B cell (primary cell): Measurements from ENCODE around the gene CILP. TPM values are rescaled to one million over a fixed set of nuclear protein-coding genes. Genes with fewer than 3 reads are reported as not detected.

Experiments used
- ATAC-seq: fragments of 200-7000 bp; cut with Tn5 transposase; one replicate; pipeline ENCODE4 v1.10.0; 2021; ENCODE audit warnings: low read depth, mild to moderate bottlenecking, moderate number of reproducible peaks, moderate library complexity
- CTCF ChIA-PET: fragments of 350-600 bp; sonication (Branson Sonifier 250); formaldehyde crosslinking; loops from one replicate; lab custom pipeline; 2021; ENCODE audit warnings: antibody characterized with exemption, inconsistent platforms; lab: Charles Lee
- POLR2A ChIA-PET: fragments of 350-600 bp; sonication (Branson Sonifier 250); formaldehyde crosslinking; loops from one replicate; lab custom pipeline; 2021; ENCODE audit warnings: antibody characterized with exemption; lab: Charles Lee
- DNase-seq: peaks from one replicate; pipeline ENCODE4 v3.0.0; 2013
- H2AFZ ChIP-seq: 2 replicates; pipeline ENCODE4 v1.6.1; 2012; ENCODE audit warnings: mild to moderate bottlenecking, low read depth, low read length; ENCODE audit not compliant: insufficient read depth, poor library complexity, severe bottlenecking
- H3K27ac ChIP-seq, 2 donors: 1 replicate in 1 of 2; 2 replicates in 1 of 2; pipeline ENCODE4 v1.5.1; 2012 to 2013; ENCODE audit warnings: low read length in 2 of 2, mild to moderate bottlenecking in 2 of 2, moderate library complexity in 1 of 2
- H3K27me3 ChIP-seq, 4 experiments: fragments of 200-600 bp in 1 of 4; sonication (generic) in 1 of 4; replicated peaks in 1 of 4; 1 replicate in 2 of 4; 2 replicates in 2 of 4; pipeline versions ENCODE4 v1.6.1 to v1.7.0; 2013 to 2016; ENCODE audit warnings: low read length in 3 of 4, mild to moderate bottlenecking in 2 of 4, mixed read lengths in 1 of 4, moderate library complexity in 1 of 4; ENCODE audit not compliant: insufficient read depth in 4 of 4, control insufficient read depth in 3 of 4; ENCODE audit errors: control extremely low read depth in 1 of 4
- H3K36me3 ChIP-seq, 2 experiments: replicated peaks in 1 of 2; 1 replicate in 1 of 2; 2 replicates in 1 of 2; pipeline versions ENCODE4 v1.6.1 to v1.7.1; 2013; ENCODE audit warnings: low read length in 1 of 2; ENCODE audit not compliant: insufficient read depth in 2 of 2, control insufficient read depth in 1 of 2; ENCODE audit errors: control extremely low read depth in 1 of 2, extremely low read depth in 1 of 2
- H3K4me1 ChIP-seq, 2 donors: fragments of 200-600 bp in 1 of 2; sonication (generic) in 1 of 2; 1 replicate in 1 of 2; 2 replicates in 1 of 2; pipeline versions ENCODE4 v1.5.1 to v1.6.1; 2013 to 2017; ENCODE audit warnings: low read length in 2 of 2; ENCODE audit not compliant: control insufficient read depth in 2 of 2, insufficient read depth in 2 of 2
- H3K4me2 ChIP-seq: replicated peaks from 2 replicates; pipeline ENCODE3; 2012; ENCODE audit warnings: mild to moderate bottlenecking, low read depth, low read length; ENCODE audit not compliant: poor library complexity, severe bottlenecking
- H3K4me3 ChIP-seq, 5 experiments: fragments of 200-600 bp in 1 of 5; sonication (generic) in 1 of 5; 1 replicate in 3 of 5; 2 replicates in 2 of 5; pipeline versions ENCODE4 v1.5.1 to v1.7.0; 2011 to 2016; ENCODE audit warnings: low read length in 4 of 5, mild to moderate bottlenecking in 4 of 5, low read depth in 2 of 5, control low read depth in 1 of 5, moderate library complexity in 1 of 5; ENCODE audit not compliant: insufficient read depth in 1 of 5; ENCODE audit errors: control extremely low read depth in 1 of 5, extremely low read depth in 1 of 5
- H3K79me2 ChIP-seq: fragments of 200-600 bp; sonication (generic); one replicate; pipeline ENCODE4 v1.6.0; 2016; ENCODE audit warnings: low read length; ENCODE audit not compliant: control insufficient read depth, insufficient read depth
- H3K9ac ChIP-seq: fragments of 200-600 bp; sonication (generic); 2 replicates; pipeline ENCODE4 v1.6.1; 2017; ENCODE audit warnings: mild to moderate bottlenecking, low read length, moderate library complexity
- H3K9me3 ChIP-seq, 3 donors: one replicate each; pipeline versions ENCODE4 v1.6.1 to v1.7.1; 2013; ENCODE audit warnings: low read length in 2 of 3; ENCODE audit not compliant: control insufficient read depth in 2 of 3, insufficient read depth in 1 of 3; ENCODE audit errors: control extremely low read depth in 1 of 3
- H4K20me1 ChIP-seq: 2 replicates; pipeline ENCODE4 v1.6.0; 2012; ENCODE audit warnings: mild to moderate bottlenecking, low read length; ENCODE audit not compliant: insufficient read depth, control insufficient read depth, poor library complexity, severe bottlenecking
- H3K27ac Mint-ChIP-seq: one replicate; pipeline ENCODE4 v1.8.0; 2021; ENCODE audit warnings: mixed read lengths
- H3K27me3 Mint-ChIP-seq: one replicate; pipeline ENCODE4 v1.8.0; 2021; ENCODE audit warnings: mixed read lengths
- H3K4me1 Mint-ChIP-seq: one replicate; pipeline ENCODE4 v1.8.0; 2021; ENCODE audit warnings: mixed read lengths
- H3K4me3 Mint-ChIP-seq: one replicate; pipeline ENCODE4 v1.8.0; 2021; ENCODE audit warnings: mixed read lengths
- H3K9me3 Mint-ChIP-seq: one replicate; pipeline ENCODE4 v1.8.0; 2022; ENCODE audit warnings: mixed read lengths; ENCODE audit not compliant: insufficient read depth
- EZH2 ChIP-seq: IDR thresholded peaks from 2 replicates; pipeline ENCODE4 v1.6.1; 2012; ENCODE audit warnings: borderline replicate concordance, low read depth, mild to moderate bottlenecking, moderate library complexity, low read length; ENCODE audit not compliant: insufficient read depth, poor library complexity, severe bottlenecking
- WGBS: methylation state at CpG from one replicate; pipeline ENCODE4 v1.1.5; 2013; ENCODE audit warnings: missing lambda C conversion rate; ENCODE audit not compliant: insufficient coverage; 5-methylcytosine and 5-hydroxymethylcytosine counted together
- intact Hi-C: fragments of 100-400 bp; cut with micrococcal nuclease; formaldehyde crosslinking; loops from one replicate; pipeline ENCODE4 v1.10.0; 2022
- polyA plus RNA-seq: library from polyadenylated mRNA; depleted of rRNA; stranded (reverse); fragments of >200 nt; gene quantifications from 2 replicates; pipeline ENCODE4 v1.2.3, GENCODE V29; 2012
- total RNA-seq, 2 donors: library from RNA; stranded (reverse); fragments of 120-200 nt in 1 of 2; gene quantifications; 1 replicate in 1 of 2; 2 replicates in 1 of 2; pipeline versions ENCODE4 v1.2.3 to v1.2.4, GENCODE V29; 2013 to 2022
- TF ChIP-seq, protein P1 (sequence below): fragments of 200-600 bp; IDR thresholded peaks from one replicate; pipeline ENCODE4 v1.8.0; 2022; ENCODE audit warnings: antibody characterized with exemption, mild to moderate bottlenecking

CILP gene
- total and polyA plus RNA-seq, 2 donors (not counting 1 experiment from before 2014, with no cell fraction given), result 0.52 to 0.94 TPM

DNA sequence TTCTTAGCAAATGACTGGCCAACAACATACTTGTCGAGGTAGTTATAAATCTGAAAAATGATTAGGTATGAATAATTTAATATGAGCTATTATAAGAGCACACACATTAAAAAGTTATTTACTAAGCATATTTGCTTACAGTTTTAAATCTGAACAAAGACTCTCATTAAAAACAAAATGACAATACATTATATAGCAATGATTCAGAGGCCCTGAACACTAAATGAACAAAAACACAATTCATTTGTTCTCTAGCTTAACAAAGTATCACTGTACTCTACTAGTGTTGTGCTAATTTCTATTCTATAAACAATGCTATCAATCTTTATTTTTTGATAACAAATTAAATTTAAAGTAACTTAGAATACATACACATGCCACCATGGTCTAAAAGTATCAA, 47.1 kb downstream of the CILP start:
- Mint-ChIP-seq H3K27ac (no peak overlapping the region), H3K4me3 (no peak overlapping the region), H3K9me3 (no peaks in the 10 kb centered on the region), H3K27me3 (no peaks in the 10 kb centered on the region), H3K4me1 (no peaks in the 10 kb centered on the region)
- no peak overlapping the region for H3K9ac ChIP-seq
- no CpG with 5 or more reads among the region's 1 CpG for WGBS
- ChIA-PET CTCF (no interaction called here), POLR2A (no interaction called here)
- no peaks in the 10 kb centered on the region for H3K27me3 ChIP-seq
- H4K20me1 ChIP-seq, result peaks cover 23% of the 10 kb centered on the region
- H3K4me2 ChIP-seq, result no peak overlapping the region
- no peak for TF ChIP-seq EZH2
- TF ChIP-seq, protein P1, sequence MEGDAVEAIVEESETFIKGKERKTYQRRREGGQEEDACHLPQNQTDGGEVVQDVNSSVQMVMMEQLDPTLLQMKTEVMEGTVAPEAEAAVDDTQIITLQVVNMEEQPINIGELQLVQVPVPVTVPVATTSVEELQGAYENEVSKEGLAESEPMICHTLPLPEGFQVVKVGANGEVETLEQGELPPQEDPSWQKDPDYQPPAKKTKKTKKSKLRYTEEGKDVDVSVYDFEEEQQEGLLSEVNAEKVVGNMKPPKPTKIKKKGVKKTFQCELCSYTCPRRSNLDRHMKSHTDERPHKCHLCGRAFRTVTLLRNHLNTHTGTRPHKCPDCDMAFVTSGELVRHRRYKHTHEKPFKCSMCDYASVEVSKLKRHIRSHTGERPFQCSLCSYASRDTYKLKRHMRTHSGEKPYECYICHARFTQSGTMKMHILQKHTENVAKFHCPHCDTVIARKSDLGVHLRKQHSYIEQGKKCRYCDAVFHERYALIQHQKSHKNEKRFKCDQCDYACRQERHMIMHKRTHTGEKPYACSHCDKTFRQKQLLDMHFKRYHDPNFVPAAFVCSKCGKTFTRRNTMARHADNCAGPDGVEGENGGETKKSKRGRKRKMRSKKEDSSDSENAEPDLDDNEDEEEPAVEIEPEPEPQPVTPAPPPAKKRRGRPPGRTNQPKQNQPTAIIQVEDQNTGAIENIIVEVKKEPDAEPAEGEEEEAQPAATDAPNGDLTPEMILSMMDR, result no peak
- intact Hi-C loops, result no loop called here
- ATAC-seq, result no peak
- H3K9me3 ChIP-seq, result no peaks in the 10 kb centered on the region
- H3K4me3 ChIP-seq, result no peak overlapping the region
- H3K4me1 ChIP-seq, result no peaks in the 10 kb centered on the region
- DNase-seq, result no peak
- peaks cover 7% of the 10 kb centered on the region for H3K79me2 ChIP-seq
- peaks cover 9 to 44% of the 10 kb centered on the region in 2 experiments for H3K36me3 ChIP-seq
- no peak overlapping the region for H2AFZ ChIP-seq
- no peak overlapping the region for H3K27ac ChIP-seq

- Histone ChIP-seq H3K4me3 (no peak overlapping the region), H3K27me3 (no peaks in the 10 kb centered on the region), H3K4me1 (no peaks in the 10 kb centered on the region), H3K27ac (no peak overlapping the region), H3K4me2 (no peak overlapping the region), H3K36me3 (peaks cover 9 to 48% of the 10 kb centered on the region in 2 experiments), H3K9me3 (no peaks in the 10 kb centered on the region), H4K20me1 (peaks cover 20% of the 10 kb centered on the region), H3K9ac (no peak overlapping the region), H2AFZ (no peak overlapping the region), H3K79me2 (peaks cover 5% of the 10 kb centered on the region)
- POLR2A ChIA-PET, result no interaction called here
- intact Hi-C loops, result no loop called here
- no peak for TF ChIP-seq EZH2
- TF ChIP-seq, protein P1, result no peak
- H3K27ac Mint-ChIP-seq, result no peak overlapping the region
- ATAC-seq (no peak), DNase-seq (no peak)
- CTCF ChIA-PET, result no interaction called here
- no peaks in the 10 kb centered on the region for H3K9me3 Mint-ChIP-seq
- no peaks in the 10 kb centered on the region for H3K27me3 Mint-ChIP-seq
- H3K4me3 Mint-ChIP-seq, result no peak overlapping the region
- WGBS, result 100% methylated on average over 2 of the region's 4 CpGs
- no peaks in the 10 kb centered on the region for H3K4me1 Mint-ChIP-seq
Observed at GRCh38 chr15:65163041-65163440, 48.2 kb downstream of the CILP start.
